NCI-H748 treated with DMSO at 0.1 percent for 48 hours (cell line): ENCODE measurements around the gene CAMK2N2.
A peak's percentile ranks its signal among the peaks of the same experiment; 100 is the strongest.

Source experiments
- DNase-seq: peaks from one replicate; lab custom pipeline; 2025; lab: John Stamatoyannopoulos, UW

CAMK2N2 gene

DNA sequence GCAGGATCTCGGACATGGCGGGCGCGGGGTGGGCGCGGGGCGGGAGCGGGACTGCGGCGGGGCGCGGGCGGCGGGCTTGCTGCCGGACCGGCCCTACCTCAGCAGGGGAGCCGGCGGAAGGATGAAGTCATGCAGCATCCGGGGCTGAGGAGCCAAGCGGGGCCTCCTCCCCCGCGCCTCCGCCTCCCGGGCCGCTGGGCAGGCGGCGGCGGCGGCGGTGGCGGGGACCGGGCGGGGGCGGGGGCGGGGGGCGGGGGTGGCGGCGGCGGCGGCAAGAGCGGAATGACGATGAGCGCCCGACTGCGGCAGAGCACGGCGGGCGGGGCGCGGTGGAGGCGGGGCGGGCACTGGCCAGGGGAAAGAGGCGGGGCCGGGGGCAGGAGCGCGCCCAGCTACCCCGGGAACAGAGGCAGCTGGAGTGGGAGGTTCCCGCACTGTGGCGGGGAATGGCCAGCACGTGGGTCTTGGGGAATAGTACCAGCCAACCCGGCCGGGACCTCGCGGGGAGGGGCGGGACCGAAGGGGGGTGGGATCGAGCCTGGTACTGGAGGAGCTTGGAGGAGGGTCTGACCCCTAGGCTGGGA lies at the start of gene CAMK2N2:
TSS of gene CAMK2N2 (minus strand) at position 284 of the 584 bp plus-strand sequence. CDS start at position 16, 268 bp downstream.
- peak; percentile 71 for DNase-seq

DNA sequence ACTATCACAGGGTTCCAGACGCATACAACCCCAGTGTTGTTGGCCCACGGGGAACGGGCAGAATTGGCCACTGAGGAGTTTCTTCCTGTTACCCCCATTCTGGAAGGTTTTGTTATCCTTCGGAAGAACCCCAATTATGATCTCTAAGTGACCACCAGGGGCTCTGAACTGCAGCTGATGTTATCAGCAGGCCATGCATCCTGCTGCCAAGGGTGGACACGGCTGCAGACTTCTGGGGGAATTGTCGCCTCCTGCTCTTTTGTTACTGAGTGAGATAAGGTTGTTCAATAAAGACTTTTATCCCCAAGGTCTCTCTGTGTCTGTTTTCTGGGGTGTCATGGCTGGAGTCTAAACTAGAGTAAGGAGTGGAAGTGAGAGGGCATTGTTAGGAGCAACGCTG lies 47.4 kb upstream of the CAMK2N2 start:
- no peak for DNase-seq

DNA sequence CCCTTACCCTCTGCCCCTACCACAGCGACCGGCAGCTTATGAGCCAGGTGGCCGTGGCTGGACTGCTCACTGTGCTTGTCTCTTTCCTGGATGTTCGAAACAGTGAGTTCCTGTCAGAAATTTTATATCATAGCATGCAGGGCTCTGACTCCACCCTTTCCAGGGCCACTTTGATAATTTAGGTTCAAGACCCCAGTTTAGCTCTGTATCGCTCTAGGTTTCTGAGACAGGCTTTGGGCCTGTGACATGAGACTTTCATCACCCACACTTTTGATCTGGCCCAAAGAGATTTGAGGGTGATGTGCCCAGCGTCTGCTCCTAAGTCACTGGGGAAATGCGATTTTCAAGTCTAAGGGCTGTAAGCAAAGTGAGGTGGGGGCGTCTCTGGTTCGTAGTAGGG lies 46.6 kb upstream of the CAMK2N2 start:
- no peak for DNase-seq

DNA sequence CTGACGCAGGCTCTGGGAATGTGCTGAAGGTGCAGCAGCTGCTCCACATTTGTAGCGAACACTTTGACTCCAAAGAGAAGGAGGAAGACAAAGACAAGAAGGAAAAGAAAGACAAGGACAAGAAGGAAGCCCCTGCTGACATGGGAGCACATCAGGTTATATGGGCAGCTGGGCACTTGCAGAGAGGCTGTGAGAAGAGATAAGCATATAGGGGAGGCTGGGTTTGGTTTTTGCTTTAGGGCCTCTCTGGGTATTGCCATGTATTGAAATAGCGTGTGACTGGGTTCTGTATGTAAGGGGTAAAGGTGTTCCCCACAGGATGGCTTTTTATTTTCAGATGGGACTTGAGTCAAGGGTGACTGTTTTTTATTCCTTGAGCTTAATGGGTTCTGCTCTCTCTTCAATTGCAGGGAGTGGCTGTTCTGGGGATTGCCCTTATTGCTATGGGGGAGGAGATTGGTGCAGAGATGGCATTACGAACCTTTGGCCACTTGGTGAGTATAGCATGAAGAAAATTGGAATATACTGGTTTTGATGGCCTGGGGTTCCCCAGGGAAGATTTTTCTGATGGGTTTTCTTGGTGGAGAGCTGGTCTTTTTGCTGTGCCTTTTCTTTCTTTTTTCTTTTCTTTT lies 45.1 kb upstream of the CAMK2N2 start:
- DNase-seq, result no peak

DNA sequence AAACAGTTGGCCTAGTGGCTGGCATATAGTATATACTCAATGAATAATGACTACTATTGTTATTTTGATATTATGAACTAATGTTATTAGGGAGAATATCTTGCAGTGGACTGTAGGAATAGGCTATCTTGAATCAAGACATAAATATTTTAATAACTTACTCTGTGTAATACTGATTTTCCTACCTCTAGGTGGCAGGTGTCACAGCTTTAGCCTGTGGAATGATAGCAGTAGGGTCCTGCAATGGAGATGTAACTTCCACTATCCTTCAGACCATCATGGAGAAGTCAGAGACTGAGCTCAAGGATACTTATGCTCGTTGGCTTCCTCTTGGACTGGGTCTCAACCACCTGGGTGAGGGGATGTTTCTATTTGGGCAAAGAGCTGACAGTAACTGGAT lies 44.2 kb upstream of the CAMK2N2 start:
- DNase-seq, result no peak

DNA sequence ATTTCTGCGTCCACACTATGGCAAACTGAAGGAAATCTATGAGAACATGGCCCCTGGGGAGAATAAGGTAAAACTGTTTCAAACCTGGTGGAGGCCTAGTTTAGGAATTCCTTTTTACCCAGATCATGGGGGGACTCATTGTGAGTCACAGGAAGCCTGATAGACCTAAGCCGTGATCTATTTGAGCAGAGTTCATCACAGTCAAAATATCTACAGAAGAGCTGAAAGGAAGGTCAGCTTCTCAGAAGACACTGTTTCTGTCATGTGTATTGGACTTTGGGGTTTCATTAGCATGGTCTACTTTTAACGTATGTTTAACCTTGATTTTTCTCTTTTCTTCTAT lies 39.0 kb upstream of the CAMK2N2 start:
- DNase-seq, result no peak

- peak; percentile 13 for DNase-seq
Measured at GRCh38 chr3:184299488-184300377, 38.4 kb upstream of the CAMK2N2 start.

DNA sequence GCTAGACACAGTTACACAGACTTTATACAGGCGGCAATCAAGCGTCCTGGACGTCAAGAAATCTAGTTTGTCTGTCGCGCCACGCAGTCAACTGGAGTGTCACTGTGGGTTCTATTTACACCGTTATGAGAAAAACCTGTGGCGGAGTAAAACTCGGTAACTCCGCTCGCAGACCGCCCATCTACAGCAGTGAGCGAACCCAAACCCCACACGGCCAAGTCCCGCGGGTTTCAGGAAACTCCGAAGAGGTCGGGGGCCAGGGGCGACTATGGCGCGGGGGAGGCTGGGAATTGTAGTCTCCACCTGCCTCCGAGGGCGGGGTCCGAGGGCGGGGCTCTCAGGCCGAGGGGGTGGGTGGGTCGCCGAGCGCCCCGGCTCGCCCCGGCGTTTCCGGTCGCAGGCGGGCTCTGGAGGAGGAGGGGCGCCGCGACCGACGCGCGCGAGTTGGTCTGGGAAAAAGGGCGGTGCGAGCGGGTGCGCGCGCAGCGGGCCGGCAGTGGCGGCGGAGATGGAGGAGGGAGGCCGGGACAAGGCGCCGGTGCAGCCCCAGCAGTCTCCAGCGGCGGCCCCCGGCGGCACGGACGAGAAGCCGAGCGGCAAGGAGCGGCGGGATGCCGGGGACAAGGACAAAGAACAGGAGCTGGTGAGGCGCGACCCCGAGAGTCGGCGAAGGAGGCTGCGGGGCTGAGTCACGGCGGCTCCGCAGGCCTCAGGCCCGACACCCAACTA lies 37.6 kb upstream of the CAMK2N2 start, which contains the start of gene PSMD2:
TSS of gene PSMD2 (plus strand) at position 483 of the 729 bp plus-strand sequence. CDS start at position 509, 26 bp downstream.
- peak; percentile 79 for DNase-seq

DNA sequence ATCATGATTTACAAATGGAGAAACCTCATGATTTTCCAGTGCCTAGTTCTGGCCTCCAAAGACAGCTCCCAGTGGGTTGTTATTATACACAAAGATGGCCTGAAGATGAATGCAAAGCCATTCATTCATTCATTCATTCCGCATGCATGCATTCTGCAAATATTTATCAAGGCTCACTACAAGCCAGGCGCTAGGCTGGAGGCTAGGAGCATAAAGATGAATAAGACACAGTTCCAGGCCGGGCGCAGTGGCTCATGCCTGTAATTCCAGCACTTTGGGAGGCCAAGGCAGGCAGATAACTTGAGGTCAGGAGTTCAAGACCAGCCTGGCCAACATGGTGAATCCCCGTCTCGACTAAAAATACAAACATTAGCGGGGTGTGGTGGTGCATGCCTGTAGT lies 35.3 kb upstream of the CAMK2N2 start:
- no peak for DNase-seq

GRCh38 chr3:184295771-184296170 lies 34.4 kb upstream of the CAMK2N2 start:
- DNase-seq, result no peak

DNA sequence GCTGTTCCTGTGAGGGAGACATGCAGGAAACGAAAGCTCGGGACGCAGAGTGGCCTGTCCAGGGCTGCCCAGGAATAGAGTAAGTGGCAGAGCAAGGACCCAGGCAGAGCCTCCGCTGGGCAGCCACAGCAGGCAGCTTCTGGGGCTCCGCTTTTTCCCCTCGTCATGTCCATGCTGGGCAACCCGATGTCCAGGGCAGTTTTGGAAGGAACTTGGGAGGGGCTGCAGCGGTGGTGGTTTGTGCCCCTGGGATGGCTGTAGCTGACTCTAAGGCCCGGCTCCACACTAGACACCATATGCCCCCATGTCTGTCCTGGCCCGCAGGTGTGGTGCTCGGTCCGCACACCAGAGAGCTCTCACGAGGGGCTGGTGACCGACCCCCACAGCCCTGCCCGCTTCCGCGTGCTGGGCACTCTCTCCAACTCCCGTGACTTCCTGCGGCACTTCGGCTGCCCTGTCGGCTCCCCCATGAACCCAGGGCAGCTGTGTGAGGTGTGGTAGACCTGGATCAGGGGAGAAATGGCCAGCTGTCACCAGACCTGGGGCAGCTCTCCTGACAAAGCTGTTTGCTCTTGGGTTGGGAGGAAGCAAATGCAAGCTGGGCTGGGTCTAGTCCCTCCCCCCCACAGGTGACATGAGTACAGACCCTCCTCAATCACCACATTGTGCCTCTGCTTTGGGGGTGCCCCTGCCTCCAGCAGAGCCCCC lies 30.5 kb upstream of the CAMK2N2 start:
- DNase-seq, result no peak

GRCh38 chr3:184291044-184291737 lies 29.8 kb upstream of the CAMK2N2 start:
- DNase-seq, result no peak

- DNase-seq, result no peak
Measured at GRCh38 chr3:184290331-184290730, 29.0 kb upstream of the CAMK2N2 start.

DNA sequence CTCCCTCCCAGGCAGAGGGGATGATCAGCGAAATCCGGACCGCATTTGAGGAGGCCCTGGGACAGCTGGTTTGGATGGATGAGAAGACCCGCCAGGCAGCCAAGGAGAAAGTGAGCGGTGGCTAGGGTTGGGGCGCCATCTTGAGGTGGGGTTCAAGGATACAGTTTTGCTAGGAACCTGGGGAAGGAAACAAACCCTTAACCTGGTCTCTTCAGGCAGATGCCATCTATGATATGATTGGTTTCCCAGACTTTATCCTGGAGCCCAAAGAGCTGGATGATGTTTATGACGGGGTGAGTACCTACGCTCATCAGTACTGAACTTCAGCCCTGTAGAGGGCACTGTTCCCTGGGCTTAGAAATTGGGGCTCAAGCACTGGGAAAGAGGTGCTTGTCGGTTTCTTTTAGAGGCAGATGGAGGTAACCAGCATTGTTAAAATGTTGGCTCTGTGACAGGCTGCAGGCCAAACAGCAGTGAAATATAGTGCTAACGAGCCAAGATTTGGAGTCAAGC lies 28.1 kb upstream of the CAMK2N2 start:
- DNase-seq, result peak; percentile 35

GRCh38 chr3:184284696-184285095 lies 23.3 kb upstream of the CAMK2N2 start:
- DNase-seq, result peak; percentile 68

DNA sequence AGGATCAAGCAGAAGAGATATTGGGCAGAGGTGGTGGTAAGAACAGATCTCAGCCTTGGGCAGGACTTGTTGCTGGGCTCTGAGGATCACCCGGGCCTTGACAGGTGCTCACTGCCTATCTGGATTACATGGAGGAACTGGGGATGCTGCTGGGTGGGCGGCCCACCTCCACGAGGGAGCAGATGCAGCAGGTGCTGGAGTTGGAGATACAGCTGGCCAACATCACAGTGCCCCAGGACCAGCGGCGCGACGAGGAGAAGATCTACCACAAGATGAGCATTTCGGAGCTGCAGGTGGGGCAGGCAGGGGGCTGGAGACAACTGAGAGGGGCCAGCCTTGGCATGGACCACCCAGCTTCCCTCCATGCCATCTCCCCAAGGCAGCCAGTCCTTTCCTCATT lies 22.3 kb upstream of the CAMK2N2 start:
- DNase-seq, result no peak

DNA sequence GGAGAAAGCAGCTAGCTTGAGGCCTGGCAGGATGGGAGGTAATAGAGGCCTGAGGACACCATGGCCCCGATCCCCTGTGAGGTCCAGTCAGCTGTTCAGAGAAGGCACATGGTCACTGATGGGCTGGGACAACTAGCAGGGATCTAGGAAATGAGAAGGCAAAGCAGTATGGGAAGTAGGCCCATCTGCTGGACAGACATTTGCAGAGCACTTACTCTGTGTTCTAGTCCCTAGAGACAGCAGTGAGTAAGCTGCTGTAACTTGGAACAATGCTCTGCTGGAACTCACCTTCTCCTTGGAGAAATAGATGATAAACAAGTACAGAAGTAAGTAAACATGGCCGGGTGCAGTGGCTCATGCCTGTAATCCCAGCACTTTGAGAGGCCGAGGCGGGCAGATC lies 21.6 kb upstream of the CAMK2N2 start:
- no peak for DNase-seq

DNA sequence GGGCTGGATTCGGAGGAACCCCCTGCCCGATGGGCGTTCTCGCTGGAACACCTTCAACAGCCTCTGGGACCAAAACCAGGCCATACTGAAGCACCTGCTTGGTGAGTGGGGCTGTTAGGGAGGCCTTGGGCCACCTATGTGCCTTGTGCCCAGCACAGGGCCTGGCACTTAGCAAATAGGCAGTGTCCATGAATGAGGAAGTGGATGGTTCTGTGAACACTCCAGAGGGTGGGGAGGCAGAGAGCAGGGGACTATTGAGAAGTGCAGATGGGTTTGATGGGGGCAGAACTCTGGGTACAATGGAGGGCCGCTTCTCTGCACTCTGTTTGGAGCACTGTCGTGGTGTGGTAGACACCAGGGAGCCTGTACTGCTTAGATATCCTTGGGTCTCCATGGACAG lies 16.0 kb upstream of the CAMK2N2 start:
- no peak for DNase-seq

DNA sequence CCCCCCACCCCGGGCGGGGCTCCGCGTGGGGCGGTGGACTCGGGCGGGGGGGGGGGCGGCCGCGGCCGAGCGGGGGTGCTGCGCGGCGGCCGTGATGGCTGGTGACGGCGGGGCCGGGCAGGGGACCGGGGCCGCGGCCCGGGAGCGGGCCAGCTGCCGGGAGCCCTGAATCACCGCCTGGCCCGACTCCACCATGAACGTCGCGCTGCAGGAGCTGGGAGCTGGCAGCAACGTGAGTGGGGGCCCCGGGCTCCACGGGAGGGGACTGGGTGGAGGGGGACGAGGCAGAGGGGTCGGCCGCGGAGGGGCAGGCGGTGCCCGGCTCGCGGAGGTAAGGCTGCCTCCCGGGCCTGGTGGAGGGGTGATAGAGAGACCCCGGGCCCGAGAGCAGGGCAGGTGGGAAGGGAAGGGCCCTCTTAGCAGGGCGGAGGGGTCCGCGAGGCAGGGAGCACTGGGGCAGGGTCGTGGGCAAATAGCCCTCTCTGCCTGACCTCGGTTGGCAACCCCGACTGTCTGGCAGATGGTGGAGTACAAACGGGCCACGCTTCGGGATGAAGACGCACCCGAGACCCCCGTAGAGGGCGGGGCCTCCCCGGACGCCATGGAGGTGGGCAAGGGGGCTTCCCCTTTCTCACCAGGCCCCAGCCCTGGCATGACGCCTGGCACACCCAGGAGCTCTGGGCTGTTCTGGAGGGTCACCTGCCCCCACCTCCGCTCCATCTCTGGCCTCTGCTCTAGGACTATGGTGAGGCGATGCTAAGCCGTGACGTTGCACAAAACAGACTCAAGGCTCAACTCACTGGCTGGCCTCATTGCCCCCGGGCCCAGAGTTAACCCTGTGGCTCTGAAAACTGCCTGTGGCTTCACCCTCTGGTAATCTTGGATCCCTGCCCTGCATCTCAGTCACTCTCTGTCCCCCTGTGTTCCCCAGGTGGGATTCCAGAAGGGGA lies 14.9 kb upstream of the CAMK2N2 start, which contains the start of gene ECE2:
TSS of gene ECE2 (plus strand) at position 62 of the 950 bp plus-strand sequence. CDS start at position 194, 132 bp downstream.
- DNase-seq, result no peak

DNA sequence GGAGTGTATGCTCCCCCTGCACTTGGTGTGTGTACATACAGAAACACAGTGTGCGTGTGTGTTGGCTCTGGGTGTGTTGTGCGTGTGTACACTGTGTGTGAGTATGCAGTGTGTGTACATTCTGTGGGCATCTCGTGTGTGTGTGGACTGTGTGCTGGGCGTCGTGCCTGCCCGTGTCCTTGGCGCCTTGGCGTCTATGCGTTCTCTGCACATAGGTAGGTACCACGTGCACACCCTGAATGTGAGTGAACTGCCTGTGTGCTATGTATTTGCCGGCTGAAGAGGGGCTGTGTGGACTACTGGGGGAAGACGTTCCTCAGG lies 14.0 kb upstream of the CAMK2N2 start:
- DNase-seq, result no peak
